Measurements from ENCODE around the gene WDR45.
A peak's percentile ranks its signal among the peaks of the same experiment; 100 is the strongest.

Gene WDR45

GRCh38 chrX:49043220-49043986 lies 36.3 kb downstream of the WDR45 start, which contains the start of gene TFE3:
TFE3 (minus strand) TSS chrX:49043357; CDS start chrX:49043226, 131 bp downstream.
- TF ChIP-seq TOX (CRISPR knock-in tag; IDR thresholded peaks at IDR 0.05; ENCODE audit: borderline replicate concordance) (no peak), CSRNP3 (CRISPR knock-in tag; IDR thresholded peaks at IDR 0.05) (no peak), RARB (CRISPR knock-in tag; IDR thresholded peaks at IDR 0.05) (no peak), ZC3H10 (CRISPR knock-in tag; IDR thresholded peaks at IDR 0.05) (no peak), ZNF70 (CRISPR knock-in tag; IDR thresholded peaks at IDR 0.05) (no peak), ZNF565 (CRISPR knock-in tag; conservative IDR thresholded peaks at IDR 0.05; ENCODE audit: low read depth) (no peak), GLIS3 (CRISPR knock-in tag; IDR thresholded peaks at IDR 0.05) (no peak), SNAI2 (CRISPR knock-in tag; IDR thresholded peaks at IDR 0.05) (no peak)
- peak; percentile 85 for ATAC-seq

- no peak for TF ChIP-seq ESRRG (CRISPR knock-in tag; IDR thresholded peaks at IDR 0.05)
- TF ChIP-seq TOX (CRISPR knock-in tag; IDR thresholded peaks at IDR 0.05; ENCODE audit: borderline replicate concordance) = no peak
- TF ChIP-seq CREB5 (CRISPR knock-in tag; IDR thresholded peaks at IDR 0.05; ENCODE audit: low read depth) = no peak
- TF ChIP-seq POU6F1 (CRISPR knock-in tag; IDR thresholded peaks at IDR 0.05; ENCODE audit: borderline replicate concordance, low read depth) = no peak
- TF ChIP-seq ZNF70 (CRISPR knock-in tag; IDR thresholded peaks at IDR 0.05) = no peak
- no peak for TF ChIP-seq SNAI2 (CRISPR knock-in tag; IDR thresholded peaks at IDR 0.05)
- TF ChIP-seq TSHZ2 (CRISPR knock-in tag; IDR thresholded peaks at IDR 0.05) = no peak
- TF ChIP-seq GLIS3 (CRISPR knock-in tag; IDR thresholded peaks at IDR 0.05) = no peak
- TF ChIP-seq ZNF8 (CRISPR knock-in tag; IDR thresholded peaks at IDR 0.05) = no peak
- no peak for TF ChIP-seq CSDC2 (CRISPR knock-in tag; IDR thresholded peaks at IDR 0.05)
- TF ChIP-seq CSRNP3 (CRISPR knock-in tag; IDR thresholded peaks at IDR 0.05) = no peak
- no peak for TF ChIP-seq ZC3H10 (CRISPR knock-in tag; IDR thresholded peaks at IDR 0.05)
- TF ChIP-seq ZFP30 (CRISPR knock-in tag; IDR thresholded peaks at IDR 0.05) = no peak
- TF ChIP-seq PPARA (CRISPR knock-in tag; IDR thresholded peaks at IDR 0.05; ENCODE audit: borderline replicate concordance) = no peak
- TF ChIP-seq RARB (CRISPR knock-in tag; IDR thresholded peaks at IDR 0.05) = no peak
- no peak for TF ChIP-seq ISL1 (CRISPR knock-in tag; IDR thresholded peaks at IDR 0.05)
- no peak for TF ChIP-seq ZNF565 (CRISPR knock-in tag; conservative IDR thresholded peaks at IDR 0.05; ENCODE audit: low read depth)
- TF ChIP-seq ARNTL (CRISPR knock-in tag; IDR thresholded peaks at IDR 0.05; ENCODE audit: borderline replicate concordance, low read depth) = no peak
- TF ChIP-seq OSR1 (CRISPR knock-in tag; IDR thresholded peaks at IDR 0.05) = no peak
- no peak for TF ChIP-seq PATZ1 (CRISPR knock-in tag; IDR thresholded peaks at IDR 0.05; ENCODE audit: borderline replicate concordance)
- ATAC-seq = peak; percentile 2
Measured at GRCh38 chrX:49042581-49043219, 37.0 kb downstream of the WDR45 start.

All from SK-N-SH treated with all-trans-retinoic acid at 6 μM for 48 hours (cell line).